Transverse colon (tissue), 3 donors: ENCODE measurements around the gene LRRC10B.

Source experiments
- EP300 ChIP-seq: sonication (generic); formaldehyde crosslinking; IDR thresholded peaks from one replicate; pipeline ENCODE4 v1.6.1; 2017; ENCODE audit warnings: antibody characterized with exemption, low read depth
- POLR2A ChIP-seq: fragments of 450-650 bp; IDR thresholded peaks from one replicate; pipeline ENCODE4 v1.6.1; 2016; ENCODE audit warnings: antibody characterized with exemption, mild to moderate bottlenecking, moderate library complexity
- TF ChIP-seq, protein P1 (sequence below), 5 experiments: fragments of 200-600 bp in 3 of 5; fragments of 450-650 bp in 2 of 5; sonication (generic) in 3 of 5; IDR thresholded peaks; 1 replicate in 2 of 5; 2 replicates in 3 of 5; pipeline ENCODE4 v1.5.1; 2016 to 2017; ENCODE audit warnings: antibody characterized with exemption in 5 of 5, inconsistent platforms in 3 of 5, mild to moderate bottlenecking in 2 of 5, moderate library complexity in 1 of 5

DNA sequence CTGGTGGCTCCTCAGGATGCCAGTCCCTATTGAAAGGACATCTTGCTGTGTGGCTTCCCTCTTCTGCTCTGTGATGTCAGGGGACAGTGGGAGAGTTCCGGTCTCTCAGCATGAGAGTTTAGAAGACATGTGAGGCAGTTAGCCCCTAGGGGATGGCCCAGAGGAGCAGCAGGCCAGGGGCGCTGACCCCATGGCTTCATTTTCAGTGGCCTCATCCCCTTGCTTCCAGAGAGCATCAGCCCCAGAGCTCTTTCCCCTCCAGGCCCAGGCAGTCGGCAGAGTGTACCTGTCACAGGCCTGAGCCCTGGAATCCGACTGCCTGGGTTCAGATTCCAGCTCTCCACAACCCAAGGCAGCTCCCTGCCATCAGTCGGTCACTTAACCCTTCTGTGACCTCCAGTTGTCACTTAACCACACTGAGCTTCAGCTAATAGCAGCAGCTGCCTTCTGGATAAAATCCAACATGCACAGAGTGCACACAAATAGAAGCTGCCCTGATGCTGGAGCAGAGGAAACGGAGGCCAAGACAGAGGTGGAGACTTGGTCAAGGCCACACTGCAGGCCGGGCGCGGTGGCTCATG is 14.1 kb upstream of the LRRC10B start:
- TF ChIP-seq, protein P1, sequence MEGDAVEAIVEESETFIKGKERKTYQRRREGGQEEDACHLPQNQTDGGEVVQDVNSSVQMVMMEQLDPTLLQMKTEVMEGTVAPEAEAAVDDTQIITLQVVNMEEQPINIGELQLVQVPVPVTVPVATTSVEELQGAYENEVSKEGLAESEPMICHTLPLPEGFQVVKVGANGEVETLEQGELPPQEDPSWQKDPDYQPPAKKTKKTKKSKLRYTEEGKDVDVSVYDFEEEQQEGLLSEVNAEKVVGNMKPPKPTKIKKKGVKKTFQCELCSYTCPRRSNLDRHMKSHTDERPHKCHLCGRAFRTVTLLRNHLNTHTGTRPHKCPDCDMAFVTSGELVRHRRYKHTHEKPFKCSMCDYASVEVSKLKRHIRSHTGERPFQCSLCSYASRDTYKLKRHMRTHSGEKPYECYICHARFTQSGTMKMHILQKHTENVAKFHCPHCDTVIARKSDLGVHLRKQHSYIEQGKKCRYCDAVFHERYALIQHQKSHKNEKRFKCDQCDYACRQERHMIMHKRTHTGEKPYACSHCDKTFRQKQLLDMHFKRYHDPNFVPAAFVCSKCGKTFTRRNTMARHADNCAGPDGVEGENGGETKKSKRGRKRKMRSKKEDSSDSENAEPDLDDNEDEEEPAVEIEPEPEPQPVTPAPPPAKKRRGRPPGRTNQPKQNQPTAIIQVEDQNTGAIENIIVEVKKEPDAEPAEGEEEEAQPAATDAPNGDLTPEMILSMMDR (IDR thresholded peaks at IDR 0.05) = no peak
- TF ChIP-seq EP300 = no peak
- TF ChIP-seq POLR2A = no peak
